GM12801 (cell line): ENCODE data around the gene FOXO1.

Experiments
- TF ChIP-seq, protein P1 (sequence below): IDR thresholded peaks from one replicate; pipeline ENCODE4 v1.5.1; 2011; ENCODE audit warnings: control low read depth; ENCODE audit not compliant: insufficient read length; ENCODE audit errors: extremely low read depth

Gene FOXO1

DNA sequence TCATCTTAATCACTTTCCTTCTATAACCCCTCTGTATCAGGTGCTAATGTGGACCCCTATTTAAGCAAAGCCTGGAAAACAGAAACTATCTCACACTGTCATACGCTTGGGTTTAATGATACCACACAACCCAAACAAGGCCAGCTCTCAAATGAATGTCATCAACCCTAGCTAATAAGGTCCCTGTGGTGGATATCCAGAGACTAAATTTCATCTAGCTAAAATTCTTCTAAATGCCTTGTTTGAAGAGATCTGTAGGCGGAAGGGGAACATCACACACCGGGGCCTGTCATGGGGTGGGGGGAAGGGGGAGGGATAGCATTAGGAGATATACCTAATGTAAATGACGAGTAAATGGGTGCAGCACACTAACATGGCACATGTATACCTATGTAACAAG is 95.5 kb downstream of the FOXO1 start:
- TF ChIP-seq, protein P1, sequence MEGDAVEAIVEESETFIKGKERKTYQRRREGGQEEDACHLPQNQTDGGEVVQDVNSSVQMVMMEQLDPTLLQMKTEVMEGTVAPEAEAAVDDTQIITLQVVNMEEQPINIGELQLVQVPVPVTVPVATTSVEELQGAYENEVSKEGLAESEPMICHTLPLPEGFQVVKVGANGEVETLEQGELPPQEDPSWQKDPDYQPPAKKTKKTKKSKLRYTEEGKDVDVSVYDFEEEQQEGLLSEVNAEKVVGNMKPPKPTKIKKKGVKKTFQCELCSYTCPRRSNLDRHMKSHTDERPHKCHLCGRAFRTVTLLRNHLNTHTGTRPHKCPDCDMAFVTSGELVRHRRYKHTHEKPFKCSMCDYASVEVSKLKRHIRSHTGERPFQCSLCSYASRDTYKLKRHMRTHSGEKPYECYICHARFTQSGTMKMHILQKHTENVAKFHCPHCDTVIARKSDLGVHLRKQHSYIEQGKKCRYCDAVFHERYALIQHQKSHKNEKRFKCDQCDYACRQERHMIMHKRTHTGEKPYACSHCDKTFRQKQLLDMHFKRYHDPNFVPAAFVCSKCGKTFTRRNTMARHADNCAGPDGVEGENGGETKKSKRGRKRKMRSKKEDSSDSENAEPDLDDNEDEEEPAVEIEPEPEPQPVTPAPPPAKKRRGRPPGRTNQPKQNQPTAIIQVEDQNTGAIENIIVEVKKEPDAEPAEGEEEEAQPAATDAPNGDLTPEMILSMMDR = no peak

DNA sequence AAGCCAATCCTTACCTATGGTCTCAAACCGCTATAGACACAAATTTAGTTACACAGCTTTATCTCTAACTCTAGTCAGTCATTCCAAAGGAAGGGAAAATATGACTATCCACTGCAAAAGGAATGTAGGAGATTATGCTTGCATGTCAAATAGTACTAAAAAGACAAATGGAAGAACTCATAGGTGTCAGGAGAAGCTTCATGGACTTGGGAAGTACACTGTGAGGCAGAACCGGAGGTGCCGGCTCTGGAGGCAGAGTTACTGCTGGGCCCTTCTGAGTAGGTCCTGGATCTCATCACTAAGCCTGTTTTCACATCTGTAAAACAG is 97.5 kb downstream of the FOXO1 start:
- TF ChIP-seq, protein P1 = no peak

DNA sequence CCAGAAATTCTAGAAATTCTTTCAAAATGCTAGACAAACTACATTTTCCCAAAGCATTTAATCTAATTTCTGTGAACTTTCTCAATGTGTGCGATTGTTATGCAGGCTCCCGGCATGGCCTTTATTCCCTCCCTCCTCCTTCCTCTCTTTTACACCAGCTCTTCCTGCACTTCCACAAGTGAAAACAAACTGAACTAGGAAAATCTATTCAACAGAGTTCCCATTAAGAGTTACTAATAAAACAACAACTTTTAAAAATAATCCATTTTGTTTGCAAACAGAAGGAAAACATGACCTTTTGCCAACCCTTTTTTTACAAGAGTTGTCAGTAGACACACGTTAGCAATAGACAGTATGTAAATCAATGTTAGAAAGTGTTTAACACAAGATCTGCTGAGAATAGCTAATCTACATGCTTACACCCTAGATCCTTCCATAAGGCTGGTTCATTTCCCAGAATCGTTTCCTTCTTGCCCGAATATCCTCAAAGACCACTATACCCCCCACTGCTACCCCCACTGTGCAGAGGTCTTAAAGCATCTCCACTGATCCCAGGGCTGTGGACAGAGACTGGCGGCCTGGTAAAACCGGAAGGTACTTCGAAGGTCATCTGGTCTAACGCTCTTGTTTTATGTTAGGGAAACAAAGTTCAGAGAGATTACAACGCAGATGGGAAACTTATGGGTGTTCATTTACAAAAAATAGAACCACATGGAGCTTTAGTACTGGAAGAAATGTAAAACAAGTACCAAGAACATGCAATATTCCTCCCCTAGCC is 98.0 kb downstream of the FOXO1 start:
- TF ChIP-seq, protein P1 = no peak

DNA sequence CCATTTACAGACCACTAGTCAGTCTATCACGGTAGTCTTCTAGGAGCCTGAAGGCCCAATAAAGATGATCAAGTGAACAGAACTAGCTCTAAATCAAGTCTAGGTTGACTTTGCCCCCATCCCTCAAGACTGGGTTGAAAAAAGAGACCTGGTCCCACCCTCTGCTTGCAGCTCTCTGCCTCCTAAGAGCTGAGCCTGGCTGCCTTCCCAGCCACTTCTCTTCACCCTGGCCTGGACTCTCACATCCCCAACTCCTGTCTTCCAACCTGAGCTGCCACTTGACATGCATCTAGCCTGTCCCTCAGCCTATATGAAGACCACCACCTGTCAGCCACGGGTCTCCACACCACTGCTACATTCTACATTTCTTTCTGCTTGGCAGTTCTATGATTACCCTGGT is 99.6 kb downstream of the FOXO1 start:
- TF ChIP-seq, protein P1 = no peak

DNA sequence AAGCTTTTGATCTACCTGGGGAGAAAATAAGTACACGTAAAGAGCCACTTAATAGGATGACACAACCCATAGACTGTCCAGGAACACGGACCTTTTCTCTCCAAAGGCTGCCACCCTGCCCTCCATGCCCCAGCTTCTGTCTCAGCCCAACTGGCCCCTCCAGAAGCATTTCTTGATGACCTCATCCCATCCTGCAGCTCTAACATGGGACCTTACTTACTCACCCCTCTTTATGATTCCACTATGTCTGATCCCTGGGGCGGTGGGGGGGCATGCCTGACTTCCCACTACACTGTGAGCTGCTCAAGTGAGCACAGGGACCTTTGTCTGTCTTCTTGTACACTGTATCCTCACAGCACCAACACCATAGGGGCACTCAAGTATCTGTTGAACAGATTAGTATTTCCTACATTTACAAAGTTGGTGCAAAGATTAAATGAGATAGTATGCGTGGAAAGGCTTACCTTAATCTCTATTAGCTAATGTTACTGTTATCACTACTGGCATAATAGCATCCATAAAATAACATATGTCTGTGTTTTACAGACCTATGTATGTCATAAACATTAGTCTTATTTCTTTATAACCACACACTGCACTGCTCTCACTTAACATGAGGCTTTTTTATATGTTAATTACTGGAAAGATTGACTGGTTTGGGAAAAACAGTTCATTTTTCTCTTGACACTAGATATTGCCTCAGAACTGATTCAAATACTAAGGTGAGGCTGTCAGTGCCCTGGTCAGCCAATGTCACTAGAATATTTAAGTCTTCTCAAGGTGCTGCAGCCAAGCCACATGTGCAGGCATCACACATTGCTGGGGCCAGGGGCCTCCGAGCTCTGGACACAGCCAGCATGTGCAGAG is 100.9 kb downstream of the FOXO1 start:
- TF ChIP-seq, protein P1 = no peak

DNA sequence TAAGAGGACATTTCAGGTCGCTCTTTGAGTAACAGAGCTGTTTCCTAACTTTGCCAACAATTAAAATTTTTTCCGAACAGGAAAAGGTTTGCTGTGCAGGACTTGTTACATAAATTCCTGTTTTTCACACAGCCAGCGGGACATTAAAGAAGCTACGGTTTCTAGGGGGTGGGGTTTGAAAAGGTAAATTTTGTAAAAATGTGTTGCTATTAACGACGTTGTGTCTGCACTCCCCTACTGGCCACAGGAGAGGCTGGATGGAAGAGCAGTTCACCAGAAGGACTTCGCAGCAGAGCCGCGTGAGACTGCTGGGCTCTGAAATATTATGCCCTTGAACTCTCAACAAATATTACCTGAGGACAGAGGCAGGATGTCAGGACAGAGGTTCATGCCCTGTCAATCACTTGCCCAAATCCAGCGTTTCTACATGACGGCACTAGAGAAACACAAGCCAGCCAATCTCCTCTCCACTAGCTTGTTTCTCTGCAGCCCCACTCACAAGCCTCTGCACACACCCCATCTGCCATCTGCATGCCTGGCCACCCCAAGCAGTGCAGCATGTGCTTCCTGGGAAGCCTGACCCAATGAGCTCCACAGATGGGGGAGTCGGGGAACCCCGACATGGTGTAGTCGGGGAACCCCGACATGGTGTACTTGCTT is 102.0 kb downstream of the FOXO1 start:
- TF ChIP-seq, protein P1 = no peak

DNA sequence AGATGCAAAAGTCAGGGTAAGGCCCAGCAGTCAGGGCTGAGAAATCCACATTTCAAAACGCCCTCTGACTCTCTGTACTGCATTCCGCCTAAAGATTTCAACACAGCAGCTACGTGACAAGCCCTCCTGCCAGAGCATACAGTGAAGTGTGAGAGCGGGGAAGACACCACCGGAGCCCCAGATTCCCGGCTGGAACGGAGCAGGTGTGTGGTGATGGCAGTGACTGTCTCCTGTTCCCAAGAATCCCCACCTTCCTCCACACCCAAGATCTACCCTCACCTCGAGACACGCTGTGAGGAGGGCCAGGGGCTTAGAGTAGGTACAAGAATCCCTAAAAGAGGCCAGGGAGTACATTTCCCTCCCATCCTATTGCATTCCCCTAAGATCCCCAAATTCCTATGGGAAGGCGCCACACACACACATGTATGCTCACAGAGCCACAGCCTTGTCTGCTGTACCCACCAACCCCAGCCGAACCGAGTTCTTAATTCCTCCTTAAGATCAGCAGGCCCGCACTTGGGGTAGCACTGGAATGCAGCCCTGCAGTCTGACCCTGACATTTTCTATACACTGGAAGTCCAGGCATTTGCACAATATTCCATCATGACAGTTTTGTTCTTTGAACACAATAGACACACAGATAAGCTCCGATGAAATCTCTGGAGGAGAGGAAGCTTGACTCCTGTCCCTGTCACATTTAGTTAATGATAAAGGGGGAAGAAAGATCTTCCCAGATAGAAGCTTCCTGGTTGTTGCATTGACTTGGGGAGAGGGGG is 102.9 kb downstream of the FOXO1 start:
- TF ChIP-seq, protein P1 = no peak
